Activated CD4-positive, CD25-positive, alpha-beta regulatory T cell treated with anti-CD3 and anti-CD28 coated beads, Interleukin-2, amount 50 U/mL, for 72 hours (primary cell): Measurements from ENCODE around the gene AGAP1.
"Not testable (repeated sequence)": the region's sequence is repeated elsewhere in the genome, so short reads cannot be mapped to it uniquely, and the experiment has no call there.

Experiments
- DNase-seq: peaks from one replicate; pipeline ENCODE4 v3.0.0; 2021

Gene AGAP1

GRCh38 chr2:235934774-235935484 lies 441.1 kb downstream of the AGAP1 start:
- DNase-seq, result no peak

- no peak for DNase-seq
Observed at GRCh38 chr2:235935773-235936172, 441.9 kb downstream of the AGAP1 start.

DNA sequence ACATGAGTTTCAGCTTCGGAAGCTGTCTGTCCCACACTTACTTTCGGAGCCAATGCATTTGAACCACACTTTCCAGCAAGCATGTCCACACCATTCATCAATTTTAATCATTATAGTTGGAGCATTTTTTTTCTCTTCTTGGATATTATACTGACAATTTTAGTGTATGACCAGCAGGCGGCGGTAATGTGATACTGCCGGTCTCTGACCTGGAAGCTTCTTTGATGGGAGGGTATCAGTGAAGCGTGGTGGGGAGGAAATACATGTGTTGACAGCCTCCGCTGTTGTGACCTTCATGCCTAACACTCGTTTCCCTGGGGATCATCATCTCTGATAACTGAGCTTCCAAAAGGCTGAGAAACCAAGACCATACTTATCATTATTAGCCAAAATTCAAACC lies 442.6 kb downstream of the AGAP1 start:
- DNase-seq, result no peak

- DNase-seq, result no peak
Observed at GRCh38 chr2:235937087-235937486, 443.2 kb downstream of the AGAP1 start.

- no peak for DNase-seq
Observed at GRCh38 chr2:235937526-235937925, 443.7 kb downstream of the AGAP1 start.

GRCh38 chr2:235937936-235938335 lies 444.1 kb downstream of the AGAP1 start:
- no peak for DNase-seq

DNA sequence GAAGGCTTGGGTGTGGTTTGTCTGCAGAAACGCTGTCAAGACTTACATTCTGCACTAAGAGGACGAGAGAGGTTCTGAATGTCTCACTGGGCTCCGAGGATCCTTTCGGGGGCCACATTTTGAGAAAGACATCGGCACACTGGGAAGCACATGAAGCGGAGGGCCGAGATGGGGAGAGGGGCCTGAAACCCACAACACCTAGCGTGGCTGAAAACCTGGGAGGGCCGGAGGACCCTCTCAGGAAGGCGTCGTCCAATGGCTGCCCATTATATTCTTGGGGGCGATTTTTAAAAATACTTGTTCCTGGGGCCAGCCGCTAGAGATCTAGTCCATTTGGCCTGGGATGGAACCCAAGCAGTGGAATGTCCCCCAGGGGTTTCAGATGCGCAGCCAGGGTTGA lies 444.8 kb downstream of the AGAP1 start:
- no peak for DNase-seq

- no peak for DNase-seq
Observed at GRCh38 chr2:235939471-235939870, 445.6 kb downstream of the AGAP1 start.

DNA sequence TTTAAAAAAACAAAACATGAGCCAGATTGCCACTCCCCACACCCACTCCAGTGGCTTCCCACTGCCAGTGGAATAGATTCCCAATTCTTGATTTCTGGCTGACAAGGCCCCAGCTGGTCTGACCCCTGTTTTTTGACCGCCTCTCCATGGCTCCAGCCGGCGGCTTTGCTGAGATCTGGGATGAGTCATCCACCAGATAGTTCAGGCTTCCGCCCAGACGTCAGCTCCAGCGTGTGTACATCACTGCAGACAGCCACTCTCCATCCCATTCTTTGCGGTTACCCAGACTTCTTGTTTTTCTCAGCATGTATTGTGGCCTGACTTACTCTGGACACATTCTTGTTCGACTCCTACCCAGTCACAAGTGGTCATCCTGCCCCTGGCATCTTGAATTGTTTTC lies 446.5 kb downstream of the AGAP1 start:
- no peak for DNase-seq

GRCh38 chr2:235944591-235944990 lies 450.7 kb downstream of the AGAP1 start:
- no peak for DNase-seq

DNA sequence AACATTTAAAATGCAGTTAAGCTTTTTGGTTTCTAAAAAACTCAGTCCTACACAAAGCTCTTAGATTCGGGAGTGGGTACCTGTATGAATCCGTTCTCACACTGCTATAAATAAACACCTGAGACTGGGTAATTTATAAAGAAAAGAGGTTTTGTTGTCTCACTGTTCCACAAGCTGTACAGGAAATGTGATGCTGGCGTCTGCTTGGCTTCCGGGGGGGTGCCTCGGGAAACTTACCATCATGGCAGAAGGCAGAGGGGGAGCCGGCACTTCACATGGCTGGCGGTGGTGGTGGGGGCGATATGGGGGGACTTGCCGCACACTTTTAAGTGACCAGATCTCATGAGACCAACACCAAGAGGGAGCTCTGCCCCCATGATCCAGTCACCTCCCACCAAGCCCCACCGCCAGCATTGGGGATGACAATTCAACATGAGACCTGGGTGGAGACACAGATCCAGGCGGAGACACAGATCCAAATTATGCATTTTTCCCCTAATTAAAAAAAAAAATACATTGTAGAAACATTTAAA lies 451.8 kb downstream of the AGAP1 start:
- no peak for DNase-seq

- no peak for DNase-seq
Observed at GRCh38 chr2:235946590-235946989, 452.7 kb downstream of the AGAP1 start.

GRCh38 chr2:235947055-235947454 lies 453.2 kb downstream of the AGAP1 start:
- DNase-seq, result not testable (repeated sequence)

DNA sequence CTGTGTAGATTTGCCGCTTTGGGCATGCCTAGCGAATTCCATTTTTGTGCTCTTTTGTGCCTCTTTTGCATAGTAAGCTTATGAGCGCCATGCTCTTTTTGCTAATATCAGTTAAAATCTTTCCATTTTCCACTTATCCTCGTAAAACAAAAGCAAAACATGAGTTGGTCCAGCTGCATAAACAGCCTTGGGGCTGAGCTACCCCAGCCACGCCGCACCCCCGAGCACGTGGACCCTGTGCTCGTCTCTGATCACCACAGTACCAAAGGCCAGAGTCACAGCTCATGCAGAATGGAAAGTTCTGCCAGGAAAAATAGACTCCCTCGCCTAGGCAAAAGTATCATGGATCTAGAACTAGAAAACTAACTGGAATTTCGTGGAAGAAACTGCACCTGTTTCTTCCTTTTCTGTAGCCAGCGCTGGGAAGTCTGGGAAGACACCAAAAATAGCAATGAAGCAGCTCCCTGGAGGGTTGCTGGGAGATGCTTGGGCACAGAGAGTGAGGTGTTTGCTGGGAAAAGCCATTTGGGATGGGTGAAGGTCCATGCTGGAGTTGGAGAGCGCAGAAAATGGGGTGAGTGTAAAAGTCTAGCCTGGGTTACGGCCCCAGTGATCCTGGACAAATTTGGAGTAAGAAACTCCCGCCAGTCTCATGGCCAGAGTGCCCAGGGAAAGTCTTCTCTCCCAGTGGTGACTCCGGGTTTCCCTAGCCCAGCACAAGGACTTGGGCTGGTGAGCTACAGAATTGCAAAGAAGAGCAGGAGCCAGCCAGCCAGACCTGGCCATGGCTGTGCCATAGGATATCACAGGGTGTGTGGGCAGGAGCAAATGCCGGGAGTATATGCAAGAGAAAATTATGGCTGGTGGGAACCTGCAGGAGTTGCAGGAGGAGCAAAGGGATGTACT lies 456.0 kb downstream of the AGAP1 start:
- DNase-seq, result no peak

DNA sequence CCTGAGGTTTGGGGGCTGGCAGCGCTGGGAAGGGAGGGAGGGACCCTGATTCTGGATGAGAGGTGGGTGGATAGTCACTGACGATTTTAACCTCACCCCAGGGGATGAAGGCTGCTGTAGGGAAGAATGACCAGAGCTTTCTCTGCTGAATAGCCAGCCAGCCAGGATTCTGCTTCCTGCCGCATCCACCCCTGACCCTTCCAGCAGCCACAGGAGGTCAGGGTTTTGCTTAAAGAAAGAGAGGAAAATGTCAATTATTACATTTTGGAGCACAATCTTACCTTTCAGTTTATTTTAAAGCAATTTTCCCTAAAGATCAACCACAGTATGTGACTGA lies 456.6 kb downstream of the AGAP1 start:
- no peak for DNase-seq

DNA sequence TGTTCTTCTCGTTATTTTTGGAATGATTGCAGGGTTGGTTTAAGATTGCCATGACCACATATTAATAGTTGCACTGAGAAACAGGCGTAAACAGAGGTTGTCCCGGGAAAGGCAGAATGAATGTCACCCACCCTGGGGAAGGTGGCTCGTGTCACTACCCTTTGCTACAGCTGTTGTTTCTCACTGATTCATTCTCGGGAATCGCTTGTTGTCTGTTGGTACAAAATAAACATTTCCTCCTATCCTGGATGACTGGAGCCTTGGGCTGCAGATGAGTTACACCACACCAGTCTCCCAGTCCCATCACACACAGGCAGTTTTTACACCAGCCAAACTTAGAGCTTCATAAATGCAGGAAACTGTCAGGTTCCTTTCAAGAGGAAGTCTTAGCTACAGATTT lies 457.6 kb downstream of the AGAP1 start:
- DNase-seq, result no peak

- no peak for DNase-seq
Observed at GRCh38 chr2:235951982-235952381, 458.1 kb downstream of the AGAP1 start.

DNA sequence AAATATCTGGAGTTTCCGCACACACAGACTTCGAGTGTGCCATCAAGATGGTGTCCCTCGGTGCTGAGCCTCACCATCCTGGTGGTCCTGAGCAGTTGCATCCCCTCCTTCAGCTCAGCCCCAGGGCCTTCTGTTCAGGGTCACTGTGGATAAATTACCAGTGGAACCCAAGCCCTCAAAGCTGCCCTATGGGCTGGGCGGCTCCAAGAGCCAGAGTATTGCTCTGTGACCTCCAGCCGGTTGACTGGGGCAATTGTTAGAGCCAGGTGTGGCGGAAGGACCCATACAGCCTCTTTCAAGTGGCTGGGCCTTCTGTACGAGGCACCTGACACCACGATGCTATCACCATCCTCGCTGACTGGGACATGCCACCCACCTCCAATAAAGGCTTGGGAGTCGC lies 458.9 kb downstream of the AGAP1 start:
- no peak for DNase-seq

DNA sequence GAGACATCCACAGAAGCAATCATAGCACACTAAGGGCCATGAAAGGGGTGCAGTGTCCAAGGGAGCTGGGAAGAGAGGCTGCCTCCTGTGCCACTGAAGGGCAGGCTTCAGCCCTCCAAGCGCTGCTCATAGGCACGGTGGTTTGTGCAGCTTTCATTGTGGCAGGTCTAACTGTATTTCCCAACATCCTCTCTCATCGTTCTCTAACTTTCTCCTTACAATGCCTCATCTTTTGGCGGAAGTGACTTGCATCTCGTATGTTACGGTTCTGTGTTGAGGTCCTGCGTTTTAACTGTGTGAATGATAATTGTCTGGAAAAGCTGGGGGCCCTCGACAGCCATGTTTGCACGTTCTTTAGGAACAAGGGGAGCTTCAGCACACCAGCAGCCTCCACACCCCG lies 460.4 kb downstream of the AGAP1 start:
- no peak for DNase-seq

- DNase-seq, result no peak
Observed at GRCh38 chr2:235954888-235955480, 461.1 kb downstream of the AGAP1 start.

GRCh38 chr2:235955664-235956063 lies 461.8 kb downstream of the AGAP1 start:
- DNase-seq, result no peak

GRCh38 chr2:235956281-235956970 lies 462.6 kb downstream of the AGAP1 start:
- no peak for DNase-seq

- no peak for DNase-seq
Observed at GRCh38 chr2:235957251-235957650, 463.4 kb downstream of the AGAP1 start.
